PFSK-1 (cell line): ENCODE results near the gene CCDC93.

Source experiments
- POLR2AphosphoS5 ChIP-seq: IDR thresholded peaks from 2 replicates; pipeline ENCODE4 v1.6.1; 2012; ENCODE audit warnings: low read depth, mild to moderate bottlenecking, control low read depth, low read length, moderate library complexity
- REST ChIP-seq, 2 experiments: IDR thresholded peaks; 2 replicates each; pipeline versions ENCODE4 v1.6.1 to v1.8.0; 2011 to 2012; ENCODE audit warnings: low read depth in 2 of 2, low read length in 2 of 2, control low read depth in 1 of 2, inconsistent platforms in 1 of 2, mild to moderate bottlenecking in 1 of 2, moderate library complexity in 1 of 2; ENCODE audit not compliant: insufficient read depth in 1 of 2

DNA sequence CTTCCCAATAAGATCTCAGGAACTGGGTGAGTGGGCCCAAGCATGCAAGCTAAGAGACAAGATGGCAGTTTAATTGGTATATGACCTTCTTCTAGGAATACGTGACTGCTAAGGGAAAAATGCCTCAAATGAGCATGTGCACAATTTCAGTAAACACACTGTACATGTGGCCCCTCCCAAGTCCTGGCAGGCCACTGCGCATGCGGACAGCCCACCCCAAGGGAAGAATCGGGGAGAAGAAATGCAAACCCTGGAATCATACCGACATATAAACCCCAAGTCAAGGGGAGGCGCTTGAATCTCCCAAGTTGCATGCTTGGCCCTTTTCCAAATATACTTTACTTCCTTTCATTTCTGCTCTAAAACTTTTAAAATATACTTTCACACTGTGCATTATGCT is 15.2 kb upstream of the CCDC93 start:
- no peak for TF ChIP-seq REST (IDR thresholded peaks at IDR 0.05; ENCODE audit: insufficient read depth in 1 of 2, low read depth in 2 of 2, low read length in 2 of 2)
- TF ChIP-seq POLR2AphosphoS5, result no peak
